ENCODE results near the gene PPFIBP2. TPM values are rescaled to one million over a fixed set of nuclear protein-coding genes. Genes with fewer than 3 reads are reported as not detected.

PPFIBP2 gene
- total RNA-seq, 1 donor from 2014 or later: 64.1 TPM

- DNase-seq (ENCODE audit: low spot score, unreplicated experiment): no peak
- Mint-ChIP-seq H3K36me3 (ENCODE audit: insufficient read depth) (no peaks in the 10 kb centered on the region), H3K9me3 (ENCODE audit: low read depth) (no peaks in the 10 kb centered on the region), H3K4me1 (ENCODE audit: low read depth) (peaks cover 11% of the 10 kb centered on the region), H3K4me3 (ENCODE audit: low read depth) (no peak overlapping the region), H3K27ac (no peak overlapping the region), H3K27me3 (peaks cover 7% of the 10 kb centered on the region)
- no peak for TF ChIP-seq CTCF (IDR thresholded peaks at IDR 0.05; ENCODE audit: unreplicated experiment)
Measured at GRCh38 chr11:7691759-7692350, 178.1 kb downstream of the PPFIBP2 start.

GRCh38 chr11:7692426-7692825 is 178.6 kb downstream of the PPFIBP2 start:
- peaks cover 11% of the 10 kb centered on the region for H3K4me1 Mint-ChIP-seq (ENCODE audit: low read depth)
- TF ChIP-seq CTCF (IDR thresholded peaks at IDR 0.05; ENCODE audit: unreplicated experiment): no peak
- no peak overlapping the region for H3K27ac Mint-ChIP-seq
- H3K9me3 Mint-ChIP-seq (ENCODE audit: low read depth): no peaks in the 10 kb centered on the region
- no peak overlapping the region for H3K4me3 Mint-ChIP-seq (ENCODE audit: low read depth)
- peaks cover 9% of the 10 kb centered on the region for H3K27me3 Mint-ChIP-seq
- H3K36me3 Mint-ChIP-seq (ENCODE audit: insufficient read depth): no peaks in the 10 kb centered on the region
- no peak for DNase-seq (ENCODE audit: low spot score, unreplicated experiment)

- peaks cover 12% of the 10 kb centered on the region for H3K27me3 Mint-ChIP-seq
- no peaks in the 10 kb centered on the region for H3K9me3 Mint-ChIP-seq (ENCODE audit: low read depth)
- DNase-seq (ENCODE audit: low spot score, unreplicated experiment): no peak
- H3K36me3 Mint-ChIP-seq (ENCODE audit: insufficient read depth): no peaks in the 10 kb centered on the region
- TF ChIP-seq CTCF (IDR thresholded peaks at IDR 0.05; ENCODE audit: unreplicated experiment): no peak
- peaks cover 11% of the 10 kb centered on the region for H3K4me1 Mint-ChIP-seq (ENCODE audit: low read depth)
- no peak overlapping the region for H3K4me3 Mint-ChIP-seq (ENCODE audit: low read depth)
- H3K27ac Mint-ChIP-seq: no peak overlapping the region
Measured at GRCh38 chr11:7694235-7694634, 180.4 kb downstream of the PPFIBP2 start.

- H3K27me3 Mint-ChIP-seq: peaks cover 12% of the 10 kb centered on the region
- H3K36me3 Mint-ChIP-seq (ENCODE audit: insufficient read depth): no peaks in the 10 kb centered on the region
- peaks cover 11% of the 10 kb centered on the region for H3K4me1 Mint-ChIP-seq (ENCODE audit: low read depth)
- no peak overlapping the region for H3K4me3 Mint-ChIP-seq (ENCODE audit: low read depth)
- no peaks in the 10 kb centered on the region for H3K9me3 Mint-ChIP-seq (ENCODE audit: low read depth)
- no peak for TF ChIP-seq CTCF (IDR thresholded peaks at IDR 0.05; ENCODE audit: unreplicated experiment)
- no peak overlapping the region for H3K27ac Mint-ChIP-seq
- DNase-seq (ENCODE audit: low spot score, unreplicated experiment): no peak
Measured at GRCh38 chr11:7696424-7696823, 182.6 kb downstream of the PPFIBP2 start.

Other genes starting within 250 kb of the PPFIBP2 start
- gene OLFML1, start 28.5 kb upstream of the PPFIBP2 start, total RNA-seq: 0.42 TPM in 1 of 2 replicates, not detected in the other
- gene CYB5R2, start 159.5 kb downstream of the PPFIBP2 start, total RNA-seq: 9.1 and 9.7 TPM in 2 replicates
- 0.33 TPM in 1 of 2 replicates, not detected in the other for gene OVCH2, start 192.5 kb downstream of the PPFIBP2 start, total RNA-seq

Measured in progenitor cell of endocrine pancreas (in vitro differentiated cells).